Cardiac ventricle fibroblast (primary cell): ENCODE data around the gene COG2. TPM values are rescaled to one million over a fixed set of nuclear protein-coding genes. Genes with fewer than 3 reads are reported as not detected.

Experiments
- total RNA-seq: library from RNA; depleted of rRNA; stranded (reverse); fragments of >200 nt; gene quantifications from 2 replicates; pipeline ENCODE4 v1.2.3, GENCODE V29; 2015

The COG2 gene, protein sequence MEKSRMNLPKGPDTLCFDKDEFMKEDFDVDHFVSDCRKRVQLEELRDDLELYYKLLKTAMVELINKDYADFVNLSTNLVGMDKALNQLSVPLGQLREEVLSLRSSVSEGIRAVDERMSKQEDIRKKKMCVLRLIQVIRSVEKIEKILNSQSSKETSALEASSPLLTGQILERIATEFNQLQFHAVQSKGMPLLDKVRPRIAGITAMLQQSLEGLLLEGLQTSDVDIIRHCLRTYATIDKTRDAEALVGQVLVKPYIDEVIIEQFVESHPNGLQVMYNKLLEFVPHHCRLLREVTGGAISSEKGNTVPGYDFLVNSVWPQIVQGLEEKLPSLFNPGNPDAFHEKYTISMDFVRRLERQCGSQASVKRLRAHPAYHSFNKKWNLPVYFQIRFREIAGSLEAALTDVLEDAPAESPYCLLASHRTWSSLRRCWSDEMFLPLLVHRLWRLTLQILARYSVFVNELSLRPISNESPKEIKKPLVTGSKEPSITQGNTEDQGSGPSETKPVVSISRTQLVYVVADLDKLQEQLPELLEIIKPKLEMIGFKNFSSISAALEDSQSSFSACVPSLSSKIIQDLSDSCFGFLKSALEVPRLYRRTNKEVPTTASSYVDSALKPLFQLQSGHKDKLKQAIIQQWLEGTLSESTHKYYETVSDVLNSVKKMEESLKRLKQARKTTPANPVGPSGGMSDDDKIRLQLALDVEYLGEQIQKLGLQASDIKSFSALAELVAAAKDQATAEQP
- 10.7 and 18.1 TPM in 2 replicates for total RNA-seq

DNA sequence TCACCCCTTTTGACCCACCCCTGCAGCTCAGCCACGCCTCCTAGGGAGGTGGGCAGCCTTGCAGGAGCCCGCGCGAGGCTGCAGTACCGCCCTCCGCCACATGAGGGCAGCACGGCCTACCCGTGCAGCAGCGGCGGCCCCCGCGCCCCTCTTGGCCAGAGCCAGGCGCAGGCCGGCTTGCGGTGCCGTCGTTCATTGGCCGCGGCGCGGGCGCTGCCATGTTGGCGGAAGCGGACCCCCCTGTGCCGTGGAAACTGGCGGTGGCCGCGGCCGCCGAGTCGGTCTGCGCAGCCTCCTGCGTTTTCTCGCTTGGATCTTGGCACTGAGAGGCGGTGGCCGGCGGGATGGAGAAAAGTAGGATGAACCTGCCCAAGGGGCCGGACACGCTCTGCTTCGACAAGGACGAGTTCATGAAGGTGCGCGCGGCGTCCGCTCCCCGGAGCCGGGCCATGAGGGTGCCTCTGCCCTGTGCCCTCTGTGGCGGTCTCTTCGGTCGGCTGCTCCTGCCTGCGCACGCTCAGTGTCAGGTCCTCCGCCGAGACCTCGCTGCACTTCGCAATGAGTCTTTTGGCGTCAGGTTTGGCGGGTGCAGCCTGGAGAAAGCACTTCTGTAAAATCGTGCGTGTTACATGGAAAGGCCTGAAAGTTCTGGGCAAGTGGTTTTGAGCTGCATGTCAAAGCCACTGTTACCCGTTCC, at the start of gene COG2:
Gene COG2, plus strand, starts transcription at position 219 of the 697 bp plus-strand sequence. Its CDS starts 126 bp downstream, at position 345.

DNA sequence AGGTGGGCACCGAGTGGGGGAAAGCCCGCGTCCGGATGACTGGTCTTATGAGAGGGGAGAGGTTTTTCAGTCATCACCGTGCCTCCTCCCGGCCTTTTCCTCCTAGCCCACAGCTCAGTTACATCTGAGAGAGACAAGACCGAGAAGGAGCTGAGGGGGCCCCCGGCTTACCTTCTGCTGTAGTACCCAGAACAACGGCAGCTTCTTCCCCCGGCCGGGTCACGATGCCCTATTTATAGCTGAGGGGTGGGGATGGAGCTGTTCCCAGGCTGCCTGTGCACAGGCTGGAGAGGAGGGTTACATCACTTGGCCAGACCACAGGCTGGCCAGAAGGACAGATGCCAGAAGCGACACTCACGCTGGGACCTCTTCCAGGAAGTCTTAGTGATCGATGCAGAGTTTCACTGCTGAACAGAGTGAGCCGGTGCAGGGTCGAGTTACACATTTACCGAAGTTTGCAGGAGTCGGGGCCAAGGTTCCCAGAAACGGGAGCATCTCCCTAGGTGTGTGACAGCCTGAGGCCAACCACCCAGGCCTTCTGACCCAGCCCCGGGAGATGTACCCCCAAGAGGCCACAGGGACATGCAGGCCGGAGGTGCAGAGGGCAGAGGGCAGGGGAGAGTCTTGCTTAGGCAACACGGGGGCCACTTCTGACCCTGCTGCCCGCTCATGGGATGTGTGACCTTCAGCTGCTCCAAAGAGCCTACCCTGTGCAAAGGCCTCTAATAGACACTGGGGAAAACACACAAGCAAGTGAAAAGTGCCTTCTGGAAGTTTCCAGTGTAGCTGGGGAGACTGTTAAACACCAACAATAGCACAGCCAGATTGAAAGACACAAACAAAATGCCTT, 71.9 kb downstream of the COG2 start, which contains the start of gene AGT:
Gene AGT, minus strand, starts transcription at position 208 of the 850 bp plus-strand sequence. CDS start 3,299 bp downstream, outside the sequence.

Other genes starting within 250 kb of the COG2 start
- under 0.01 and 0.06 TPM in 2 replicates for gene PGBD5, start 216.1 kb upstream of the COG2 start, total RNA-seq
- 4.8 and 5.8 TPM in 2 replicates for gene AGT, start 71.6 kb downstream of the COG2 start, total RNA-seq
- not detected in 2 replicates for gene CAPN9, start 104.9 kb downstream of the COG2 start, total RNA-seq
- gene C1orf198, start 226.0 kb downstream of the COG2 start, total RNA-seq: 63.2 and 66.9 TPM in 2 replicates